GM06990 (cell line): ENCODE data around the gene ESRRB.

Experiments used
- DNase-seq: peaks from one replicate; pipeline ENCODE4 v3.0.0-alpha.2; 2011; ENCODE audit not compliant: insufficient read length; ENCODE audit errors: extremely low read depth
- H3K27me3 ChIP-seq: replicated peaks from 2 replicates; pipeline ENCODE4 v1.6.0; 2011; ENCODE audit warnings: low read length; ENCODE audit not compliant: control insufficient read depth, insufficient read depth
- H3K36me3 ChIP-seq: 2 replicates; pipeline ENCODE4 v1.5.1; 2011; ENCODE audit warnings: low read length; ENCODE audit not compliant: control insufficient read depth, insufficient read depth
- H3K4me3 ChIP-seq: replicated peaks from 2 replicates; pipeline ENCODE4 v1.5.1; 2011; ENCODE audit warnings: low read depth, mild to moderate bottlenecking, control low read depth, low read length
- CTCF ChIP-seq: IDR thresholded peaks from 2 replicates; pipeline ENCODE4 v1.5.1; 2011; ENCODE audit warnings: low read length, control low read depth, mild to moderate bottlenecking, inconsistent platforms; ENCODE audit not compliant: insufficient read depth, poor library complexity, severe bottlenecking

Gene ESRRB

GRCh38 chr14:76491172-76491930 lies 115.4 kb downstream of the ESRRB start:
- no peak for TF ChIP-seq CTCF
- peaks cover 1% of the 10 kb centered on the region for H3K27me3 ChIP-seq
- no peak overlapping the region for H3K4me3 ChIP-seq
- H3K36me3 ChIP-seq = no peaks in the 10 kb centered on the region
- DNase-seq = no peak

GRCh38 chr14:76495983-76496382 lies 120.0 kb downstream of the ESRRB start:
- no peak for TF ChIP-seq CTCF
- H3K36me3 ChIP-seq = no peaks in the 10 kb centered on the region
- no peak for DNase-seq
- H3K4me3 ChIP-seq = no peak overlapping the region
- 0 out of 2 replicates have a peak, but pooled peaks cover 1% of the 10 kb centered on the region for H3K27me3 ChIP-seq

- DNase-seq = no peak
- H3K27me3 ChIP-seq = 0 out of 2 replicates have a peak, but pooled peaks cover 1% of the 10 kb centered on the region
- TF ChIP-seq CTCF = no peak
- no peak overlapping the region for H3K4me3 ChIP-seq
- H3K36me3 ChIP-seq = no peaks in the 10 kb centered on the region
Measured at GRCh38 chr14:76496595-76496994, 120.7 kb downstream of the ESRRB start.

- peak; percentile 32 for TF ChIP-seq CTCF
- no peaks in the 10 kb centered on the region for H3K36me3 ChIP-seq
- H3K4me3 ChIP-seq = no peak overlapping the region
- no peak for DNase-seq
- H3K27me3 ChIP-seq = 0 out of 2 replicates have a peak, but pooled peaks cover 1% of the 10 kb centered on the region
Measured at GRCh38 chr14:76497550-76498462, 121.9 kb downstream of the ESRRB start.

- no peak overlapping the region for H3K4me3 ChIP-seq
- DNase-seq = no peak
- H3K36me3 ChIP-seq = no peaks in the 10 kb centered on the region
- TF ChIP-seq CTCF = no peak
- H3K27me3 ChIP-seq = 0 out of 2 replicates have a peak, but pooled peaks cover 1% of the 10 kb centered on the region
Measured at GRCh38 chr14:76498463-76498935, 122.6 kb downstream of the ESRRB start.
